Activated T-helper 17 cell treated with anti-CD3 and anti-CD28 coated beads, Interleukin-2, amount 50 U/mL, for 72 hours (primary cell): ENCODE data around the gene CCL25. TPM values are rescaled to one million over a fixed set of nuclear protein-coding genes. Genes with fewer than 3 reads are reported as not detected.
"Not testable (repeated sequence)": the region's sequence is repeated elsewhere in the genome, so short reads cannot be mapped to it uniquely, and the experiment has no call there.

Source experiments
- ATAC-seq: fragments of 150-1000 bp; cut with Tn5 transposase; replicated peaks from 2 replicates; pipeline ENCODE4 v1.10.0; 2021; ENCODE audit warnings: mild to moderate bottlenecking, moderate library complexity
- H3K27ac Mint-ChIP-seq: one replicate; pipeline ENCODE4 v1.8.0; 2022; ENCODE audit warnings: mixed read lengths
- H3K27me3 Mint-ChIP-seq: one replicate; pipeline ENCODE4 v1.8.0; 2022; ENCODE audit warnings: mixed read lengths
- H3K36me3 Mint-ChIP-seq: one replicate; pipeline ENCODE4 v1.8.0; 2022; ENCODE audit warnings: low read depth, mild to moderate bottlenecking, mixed read lengths
- H3K4me1 Mint-ChIP-seq: one replicate; pipeline ENCODE4 v1.8.0; 2022; ENCODE audit warnings: mixed read lengths
- H3K4me3 Mint-ChIP-seq: one replicate; pipeline ENCODE4 v1.8.0; 2022; ENCODE audit warnings: mild to moderate bottlenecking, mixed read lengths
- H3K9me3 Mint-ChIP-seq: one replicate; pipeline ENCODE4 v1.8.0; 2022; ENCODE audit warnings: mixed read lengths
- total RNA-seq, 2 donors: library from RNA; stranded (reverse); gene quantifications; one replicate each; pipeline ENCODE4 v1.2.3, GENCODE V29; 2022

CCL25 gene
- total RNA-seq, 2 donors from 2014 or later, result 0.48 TPM; not detected in 1

DNA sequence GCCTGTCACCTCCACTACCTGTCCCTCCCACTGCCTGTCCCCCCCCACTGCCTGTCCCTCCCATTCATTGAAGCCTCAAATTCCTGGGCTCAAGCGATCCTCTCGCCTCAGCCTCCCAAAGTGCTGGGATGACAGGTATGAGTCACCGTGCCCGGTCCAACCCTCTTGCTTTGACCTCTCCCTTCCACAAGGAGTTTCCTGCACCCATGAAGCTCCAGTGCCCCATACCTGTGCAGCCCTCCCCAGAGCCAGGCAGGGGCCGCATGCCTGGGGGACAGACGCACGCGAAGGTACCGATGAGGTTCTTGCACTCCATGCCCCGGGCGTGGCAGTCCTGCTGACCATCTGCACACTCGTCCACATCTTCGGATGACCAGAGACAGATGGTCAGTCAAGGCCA, 34.3 kb downstream of the CCL25 start:
- no peaks in the 10 kb centered on the region for H3K36me3 Mint-ChIP-seq
- H3K9me3 Mint-ChIP-seq, result no peaks in the 10 kb centered on the region
- no peak for ATAC-seq
- no peak overlapping the region for H3K27ac Mint-ChIP-seq
- no peaks in the 10 kb centered on the region for H3K4me1 Mint-ChIP-seq
- H3K4me3 Mint-ChIP-seq, result no peak overlapping the region
- peaks cover 7% of the 10 kb centered on the region for H3K27me3 Mint-ChIP-seq

DNA sequence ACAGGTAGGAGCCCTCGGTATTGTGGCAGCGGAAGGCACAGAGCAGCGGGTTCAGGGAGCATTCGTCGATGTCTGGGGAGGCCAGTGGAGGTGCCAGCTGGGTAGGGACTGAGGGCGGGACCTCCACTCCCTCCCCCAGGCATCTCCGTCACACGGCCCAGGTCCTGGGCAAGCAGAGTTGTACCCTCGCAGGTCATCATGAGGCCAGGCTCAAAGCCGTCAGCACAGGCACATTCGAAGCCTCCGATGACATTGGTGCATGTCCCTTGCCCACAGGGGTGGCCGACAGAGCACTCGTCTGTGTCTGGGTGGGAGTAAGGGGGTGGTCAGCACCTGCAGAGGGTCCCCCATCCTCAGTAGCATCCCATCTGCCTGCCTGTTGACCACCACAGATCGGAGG, 35.3 kb downstream of the CCL25 start:
- H3K9me3 Mint-ChIP-seq, result no peaks in the 10 kb centered on the region
- no peak overlapping the region for H3K27ac Mint-ChIP-seq
- no peaks in the 10 kb centered on the region for H3K4me1 Mint-ChIP-seq
- H3K36me3 Mint-ChIP-seq, result no peaks in the 10 kb centered on the region
- H3K4me3 Mint-ChIP-seq, result no peak overlapping the region
- peaks cover 7% of the 10 kb centered on the region for H3K27me3 Mint-ChIP-seq
- ATAC-seq, result no peak

DNA sequence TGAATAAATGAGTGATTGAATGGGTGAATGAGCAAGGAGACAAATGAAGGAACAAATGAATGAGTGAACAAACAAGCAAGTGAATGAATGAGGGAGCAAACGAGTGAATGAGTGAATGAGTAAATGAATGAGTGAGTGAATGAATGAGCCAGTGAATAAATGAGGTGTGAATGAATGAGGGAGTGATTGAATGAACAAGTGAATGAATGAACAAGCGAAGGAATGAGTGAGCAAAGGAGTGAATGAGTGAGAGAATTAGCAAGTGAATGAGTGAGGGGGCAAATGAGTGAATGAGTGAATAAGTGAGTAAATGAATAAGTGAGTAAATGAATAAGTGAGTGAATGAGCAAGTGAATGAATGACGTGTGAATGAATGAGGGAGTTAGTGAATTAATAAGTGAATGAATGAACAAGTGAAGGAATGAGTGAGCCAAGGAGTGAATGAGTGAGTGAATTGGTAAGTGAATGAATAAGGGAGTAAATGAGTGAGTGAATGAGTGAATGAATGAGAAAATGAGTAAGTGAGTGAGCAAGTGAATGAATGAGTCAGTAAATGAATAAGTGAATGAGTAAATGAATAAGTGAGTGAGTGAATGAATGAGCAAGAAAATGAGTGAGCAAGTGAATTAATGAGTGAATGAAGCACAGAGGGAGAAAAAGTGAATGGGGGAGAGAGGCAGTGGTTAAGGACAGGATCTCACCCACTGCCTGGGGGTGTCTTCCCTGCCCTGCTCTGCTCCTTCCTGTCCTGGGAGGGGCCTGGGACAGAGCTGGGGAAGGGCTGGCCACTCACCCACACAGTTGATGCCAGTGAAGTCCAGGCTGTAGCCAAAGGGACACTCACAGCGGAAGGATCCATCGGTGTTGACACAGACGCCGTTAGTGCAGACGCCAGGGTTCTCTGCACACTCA, 36.4 kb downstream of the CCL25 start:
- Mint-ChIP-seq H3K4me1 (no peaks in the 10 kb centered on the region), H3K27ac (no peak overlapping the region), H3K27me3 (peaks cover 6% of the 10 kb centered on the region), H3K9me3 (peaks cover under 1% of the 10 kb centered on the region), H3K36me3 (no peaks in the 10 kb centered on the region), H3K4me3 (no peak overlapping the region)
- peak; percentile 34 for ATAC-seq

DNA sequence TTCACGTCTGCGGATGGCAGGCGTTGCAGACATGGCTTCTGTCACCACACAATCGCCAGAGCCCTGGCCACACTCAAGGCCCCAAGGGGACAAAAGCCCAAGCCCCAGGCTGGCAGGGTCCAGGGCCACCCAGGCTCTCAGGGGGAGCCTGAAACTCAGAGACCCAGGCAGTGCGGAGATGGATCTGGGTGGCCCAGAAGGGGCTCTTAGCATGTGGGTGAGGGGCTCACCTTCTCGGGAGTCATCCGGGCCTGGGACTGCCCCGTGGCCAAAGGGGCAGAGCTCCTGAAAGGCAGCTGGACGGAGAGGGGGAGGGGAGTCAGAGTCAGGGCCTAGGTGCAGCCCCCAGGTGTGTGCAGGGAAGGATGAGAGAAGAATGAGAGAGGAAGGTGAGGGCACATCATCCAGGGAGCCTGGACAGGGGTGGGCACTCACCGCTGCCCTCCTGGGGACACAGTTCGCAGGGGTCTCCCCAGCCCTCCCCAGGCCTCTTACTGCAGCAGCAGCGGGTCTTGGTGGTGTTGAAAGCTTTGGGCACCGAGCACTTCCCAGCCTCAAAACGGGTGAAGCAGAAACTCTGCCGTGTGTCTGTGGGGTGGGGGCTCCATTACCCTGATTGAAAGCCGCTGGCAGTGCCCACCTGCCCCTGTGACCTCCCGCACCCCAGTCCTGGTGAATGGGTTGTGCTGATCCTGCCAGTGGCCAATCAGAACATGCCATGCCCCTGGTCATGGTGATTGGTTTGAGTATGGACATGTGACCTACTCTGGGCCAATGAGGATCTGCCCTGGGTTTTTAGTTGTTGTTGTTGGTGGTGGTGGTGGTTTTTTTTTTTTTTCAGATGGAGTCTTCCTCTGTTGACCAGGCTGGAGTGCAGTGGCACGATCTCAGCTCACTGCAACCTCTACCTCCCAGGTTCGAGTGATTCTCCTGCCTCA, 37.4 kb downstream of the CCL25 start:
- no peak for ATAC-seq
- no peaks in the 10 kb centered on the region for H3K36me3 Mint-ChIP-seq
- H3K9me3 Mint-ChIP-seq, result peaks cover 7% of the 10 kb centered on the region
- H3K27ac Mint-ChIP-seq, result no peak overlapping the region
- H3K27me3 Mint-ChIP-seq, result peaks cover 3% of the 10 kb centered on the region
- H3K4me1 Mint-ChIP-seq, result no peaks in the 10 kb centered on the region
- H3K4me3 Mint-ChIP-seq, result no peak overlapping the region

DNA sequence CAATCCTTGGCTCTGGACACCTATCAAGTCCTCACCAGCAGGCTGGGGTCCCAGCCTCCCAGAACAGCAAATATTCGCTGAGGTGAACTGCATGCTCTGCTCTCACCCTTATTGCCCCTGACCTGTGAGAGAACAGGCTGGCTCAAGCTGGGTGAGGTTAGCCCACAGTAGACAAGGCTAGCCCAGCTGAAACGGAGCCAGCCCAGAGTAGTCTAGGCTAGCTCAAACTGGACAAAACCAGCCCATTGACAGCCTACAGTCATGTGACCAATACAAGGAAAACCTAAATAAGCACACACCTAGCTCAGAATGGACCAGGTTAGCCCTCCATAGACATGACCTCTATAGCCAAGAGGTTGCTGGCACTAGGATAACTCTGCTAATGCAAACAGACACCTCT, 38.4 kb downstream of the CCL25 start:
- H3K9me3 Mint-ChIP-seq, result peaks cover 7% of the 10 kb centered on the region
- no peak for ATAC-seq
- H3K27ac Mint-ChIP-seq, result no peak overlapping the region

DNA sequence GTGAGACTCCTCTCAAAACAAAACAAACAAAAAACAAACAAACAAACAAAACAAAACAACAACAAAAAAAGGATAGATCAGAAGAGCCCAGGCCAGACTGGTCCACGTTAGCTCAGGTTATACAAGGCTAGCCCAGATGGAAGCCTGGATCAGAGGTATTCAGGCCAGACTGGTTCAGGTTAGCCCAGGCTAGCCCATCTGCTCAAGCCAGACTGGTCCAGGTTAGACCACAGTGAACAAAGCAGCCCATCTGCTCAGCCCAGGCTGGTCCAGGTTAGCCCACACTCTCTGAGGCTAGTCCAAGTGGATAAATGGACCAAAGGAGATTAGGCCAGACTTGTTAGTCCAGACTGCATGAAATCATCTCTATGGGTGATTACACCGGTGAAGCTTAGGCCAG, 41.2 kb downstream of the CCL25 start:
- Mint-ChIP-seq H3K27ac (no peak overlapping the region), H3K4me1 (no peaks in the 10 kb centered on the region), H3K9me3 (peaks cover 7% of the 10 kb centered on the region), H3K4me3 (no peak overlapping the region), H3K36me3 (no peaks in the 10 kb centered on the region), H3K27me3 (no peaks in the 10 kb centered on the region)
- ATAC-seq, result no peak

More for the DNA sequence above, 38.4 kb downstream of the CCL25 start:
- Mint-ChIP-seq H3K4me1 (no peaks in the 10 kb centered on the region), H3K4me3 (no peak overlapping the region), H3K27me3 (no peaks in the 10 kb centered on the region), H3K36me3 (no peaks in the 10 kb centered on the region)

DNA sequence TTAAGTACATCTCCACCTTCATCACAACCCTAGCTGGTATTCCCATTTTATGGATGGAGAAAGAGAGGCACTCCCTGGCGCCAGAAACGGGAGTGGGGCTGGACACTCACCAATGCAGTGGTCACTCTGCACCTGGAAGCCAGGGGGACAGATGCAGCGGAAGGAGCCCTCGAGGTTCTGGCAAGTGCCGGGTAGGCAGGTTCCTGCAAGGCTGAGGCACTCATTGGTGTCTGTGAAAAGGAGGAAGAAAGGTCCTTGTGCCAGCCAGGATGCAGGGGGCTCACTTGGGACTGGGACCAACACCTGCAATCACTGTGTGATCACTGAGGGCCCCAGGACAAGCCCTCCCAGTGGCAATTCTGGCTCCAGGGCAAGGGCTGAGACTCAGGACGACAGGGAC, 41.8 kb downstream of the CCL25 start:
- no peak for ATAC-seq
- Mint-ChIP-seq H3K36me3 (no peaks in the 10 kb centered on the region), H3K27ac (no peak overlapping the region), H3K27me3 (no peaks in the 10 kb centered on the region), H3K4me3 (no peak overlapping the region), H3K9me3 (peaks cover 7% of the 10 kb centered on the region), H3K4me1 (no peaks in the 10 kb centered on the region)

DNA sequence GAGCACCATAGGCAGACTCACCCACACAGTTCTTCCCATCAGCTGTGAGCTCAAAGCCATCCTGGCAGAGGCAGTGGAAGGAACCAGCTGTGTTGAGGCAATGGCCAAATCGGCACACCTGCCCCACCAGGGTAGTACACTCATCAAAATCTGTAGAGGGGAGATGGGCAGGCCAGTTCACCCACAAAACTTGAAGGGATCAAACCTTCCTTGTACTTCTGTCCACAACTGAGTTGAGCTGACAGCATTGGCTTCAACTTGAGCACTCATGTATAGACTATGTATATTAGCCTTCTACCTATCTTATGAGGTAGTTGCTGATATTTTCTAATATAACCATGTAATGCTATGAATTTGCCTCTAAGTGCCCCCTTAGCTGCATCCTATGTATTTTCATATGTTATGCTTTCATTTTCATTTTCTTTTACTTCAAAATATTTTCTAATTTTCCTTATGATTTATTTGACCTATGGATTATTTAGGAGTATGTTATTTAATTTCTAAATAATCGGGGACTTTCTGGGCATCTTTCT, 42.9 kb downstream of the CCL25 start:
- Mint-ChIP-seq H3K9me3 (peaks cover 7% of the 10 kb centered on the region), H3K36me3 (no peaks in the 10 kb centered on the region), H3K27me3 (no peaks in the 10 kb centered on the region), H3K4me1 (no peaks in the 10 kb centered on the region), H3K27ac (no peak overlapping the region), H3K4me3 (no peak overlapping the region)
- no peak for ATAC-seq

DNA sequence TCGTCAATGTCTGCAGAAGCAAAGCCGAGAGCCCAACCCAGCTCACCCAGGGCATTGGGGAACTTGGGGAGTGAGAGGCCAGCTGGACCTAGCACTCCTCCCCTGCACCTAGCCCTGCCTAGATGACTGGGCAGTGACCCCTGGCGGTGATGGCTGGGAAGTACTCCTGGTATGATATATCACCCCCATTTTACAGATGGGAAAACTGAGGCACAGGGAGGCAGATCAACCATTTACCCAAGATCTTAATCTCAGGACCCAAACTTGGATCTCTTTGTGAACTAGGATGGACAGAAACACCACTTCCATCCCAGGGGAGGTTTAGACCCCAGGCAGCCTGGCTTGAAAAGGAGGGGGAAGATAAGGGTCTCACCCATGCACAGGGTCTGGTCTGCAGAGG, 43.5 kb downstream of the CCL25 start:
- H3K4me3 Mint-ChIP-seq, result no peak overlapping the region
- no peaks in the 10 kb centered on the region for H3K4me1 Mint-ChIP-seq
- no peaks in the 10 kb centered on the region for H3K36me3 Mint-ChIP-seq
- no peak overlapping the region for H3K27ac Mint-ChIP-seq
- no peak for ATAC-seq
- peaks cover 7% of the 10 kb centered on the region for H3K9me3 Mint-ChIP-seq
- no peaks in the 10 kb centered on the region for H3K27me3 Mint-ChIP-seq

DNA sequence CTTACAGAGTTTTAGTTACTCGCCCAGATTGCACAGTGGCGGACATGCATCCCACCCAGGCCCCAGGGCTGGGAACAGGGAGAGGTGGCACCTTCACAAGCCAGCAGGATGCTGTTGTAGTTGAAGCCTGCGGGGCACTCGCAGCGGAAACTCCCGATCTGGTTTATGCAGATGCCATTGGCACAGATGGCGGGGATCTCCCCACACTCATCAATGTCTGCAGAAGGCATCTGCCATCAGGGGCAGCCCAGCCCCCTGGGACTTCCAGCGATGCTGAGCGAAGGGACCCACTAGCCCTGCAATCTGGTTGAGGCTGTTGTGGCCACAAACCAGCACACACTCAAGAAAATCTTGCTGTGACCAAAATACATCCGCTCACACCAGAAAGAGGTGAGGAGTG, 44.6 kb downstream of the CCL25 start:
- H3K4me1 Mint-ChIP-seq, result no peaks in the 10 kb centered on the region
- H3K27ac Mint-ChIP-seq, result no peak overlapping the region
- H3K36me3 Mint-ChIP-seq, result no peaks in the 10 kb centered on the region
- peaks cover 6% of the 10 kb centered on the region for H3K27me3 Mint-ChIP-seq
- H3K4me3 Mint-ChIP-seq, result no peak overlapping the region
- ATAC-seq, result no peak
- H3K9me3 Mint-ChIP-seq, result peaks cover 7% of the 10 kb centered on the region

DNA sequence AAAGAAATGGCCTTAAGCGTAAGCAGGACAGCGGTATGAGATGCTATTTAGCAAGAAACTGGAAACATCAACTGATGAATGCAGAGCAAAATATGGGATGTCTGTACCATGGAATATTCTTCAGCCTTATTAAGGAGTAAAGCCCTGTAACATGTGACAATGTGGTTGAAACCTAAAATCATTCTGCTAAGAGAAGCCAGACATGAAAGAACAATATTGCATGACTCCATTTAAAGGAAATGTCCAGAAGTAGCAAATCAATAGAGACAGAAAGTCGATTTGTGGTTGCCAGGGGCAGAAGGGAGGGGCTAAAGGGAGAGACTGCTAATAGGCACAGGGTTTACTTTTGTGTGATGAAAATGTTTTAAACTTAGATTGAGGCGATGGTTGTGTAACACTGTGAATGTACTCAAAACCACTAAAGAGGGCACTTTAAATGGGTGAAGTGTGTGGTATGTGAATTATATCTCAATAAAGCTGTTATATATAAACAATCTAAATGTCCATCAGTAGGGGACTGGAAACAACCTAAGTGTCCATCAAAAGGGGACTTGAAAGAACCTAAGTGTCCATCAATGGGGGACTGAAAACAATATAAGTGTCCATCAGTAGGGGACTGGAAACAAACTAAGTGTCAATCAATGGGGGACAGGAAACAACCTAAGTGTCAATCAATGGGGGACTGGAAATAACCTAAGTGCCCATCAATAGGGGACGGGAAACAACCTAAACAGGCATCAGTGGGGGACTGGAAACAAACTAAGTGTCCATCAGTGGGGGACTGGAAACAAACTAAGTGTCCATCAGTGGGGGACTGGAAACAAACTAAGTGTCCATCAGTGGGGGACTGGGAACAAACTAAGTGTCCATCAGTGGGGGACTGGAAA, 45.4 kb downstream of the CCL25 start:
- H3K9me3 Mint-ChIP-seq, result peaks cover 7% of the 10 kb centered on the region
- H3K36me3 Mint-ChIP-seq, result no peaks in the 10 kb centered on the region
- no peak overlapping the region for H3K27ac Mint-ChIP-seq
- no peaks in the 10 kb centered on the region for H3K4me1 Mint-ChIP-seq
- H3K4me3 Mint-ChIP-seq, result no peak overlapping the region
- no peak for ATAC-seq
- H3K27me3 Mint-ChIP-seq, result peaks cover 9% of the 10 kb centered on the region

DNA sequence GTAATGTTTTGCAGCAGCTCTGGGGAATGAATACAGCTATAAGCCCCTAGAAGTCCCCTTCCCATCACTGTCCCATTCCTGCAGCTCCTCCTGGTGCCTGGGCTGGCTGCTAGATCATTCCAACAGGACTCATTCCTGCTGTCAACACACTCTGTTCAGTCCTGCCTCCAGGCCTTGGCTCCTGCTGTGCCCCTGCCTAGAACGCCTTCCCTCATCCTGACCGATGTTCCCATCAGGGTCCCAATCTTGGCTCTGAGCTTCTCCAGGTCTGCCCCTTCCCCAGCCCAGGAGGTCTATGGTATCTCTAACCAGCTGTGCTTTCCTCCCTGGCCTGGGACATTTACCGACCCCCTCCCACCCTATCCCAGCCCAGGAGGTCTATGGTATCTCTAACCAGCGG, 48.8 kb downstream of the CCL25 start:
- Mint-ChIP-seq H3K27me3 (peaks cover 17% of the 10 kb centered on the region), H3K9me3 (no peaks in the 10 kb centered on the region), H3K27ac (no peak overlapping the region), H3K4me3 (no peak overlapping the region), H3K36me3 (no peaks in the 10 kb centered on the region), H3K4me1 (no peaks in the 10 kb centered on the region)
- no peak for ATAC-seq

DNA sequence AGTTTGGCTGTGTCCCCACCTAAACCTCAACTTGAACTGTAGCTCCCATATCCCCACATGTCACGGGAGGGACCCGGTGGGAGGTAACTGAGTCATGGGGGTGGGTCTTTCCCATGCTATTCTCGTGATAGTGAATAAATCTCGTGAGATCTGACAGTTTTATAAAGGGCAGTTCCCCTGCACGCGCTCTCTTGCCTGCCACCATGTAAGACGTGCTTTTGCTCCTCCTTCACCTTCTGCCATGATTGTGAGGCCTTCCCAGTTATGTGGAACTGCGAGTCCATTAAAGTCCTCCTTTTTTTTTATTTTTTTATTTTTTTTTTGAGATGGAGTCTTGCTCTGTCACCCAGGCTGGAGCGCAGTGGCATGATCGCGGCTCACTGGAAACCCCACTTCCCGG, 49.4 kb downstream of the CCL25 start:
- not testable (repeated sequence) for H3K4me1 Mint-ChIP-seq, H3K27ac Mint-ChIP-seq

DNA sequence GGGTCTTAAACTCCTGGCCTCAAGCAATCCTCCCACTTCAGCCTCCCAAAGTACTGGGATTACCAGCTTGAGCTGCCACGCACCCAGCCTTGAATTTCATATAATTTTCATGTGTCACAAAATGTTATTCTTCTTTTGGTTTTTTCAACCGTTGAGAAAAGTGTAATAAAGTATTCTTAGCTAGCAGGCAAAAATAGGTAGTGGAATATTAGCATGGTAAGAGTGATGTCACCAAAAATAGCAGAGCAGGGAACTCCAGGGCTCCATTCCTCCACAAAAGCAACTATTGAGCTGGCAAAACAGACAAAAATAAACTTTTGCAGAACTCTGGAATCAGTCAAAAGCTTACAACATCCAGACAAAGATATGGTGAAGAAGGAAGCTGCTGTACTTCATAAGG, 52.9 kb downstream of the CCL25 start:
- Mint-ChIP-seq H3K27me3 (peaks cover 17% of the 10 kb centered on the region), H3K4me1 (no peaks in the 10 kb centered on the region), H3K9me3 (no peaks in the 10 kb centered on the region), H3K4me3 (no peak overlapping the region), H3K27ac (no peak overlapping the region), H3K36me3 (no peaks in the 10 kb centered on the region)
- ATAC-seq, result no peak

More for the DNA sequence above, 49.4 kb downstream of the CCL25 start:
- H3K27me3 Mint-ChIP-seq, result peaks cover 17% of the 10 kb centered on the region
- H3K9me3 Mint-ChIP-seq, H3K36me3 Mint-ChIP-seq, H3K4me3 Mint-ChIP-seq, ATAC-seq: not testable (repeated sequence)
